ENCODE results near the gene WNT8A. TPM values are rescaled to one million over a fixed set of nuclear protein-coding genes. Genes with fewer than 3 reads are reported as not detected.

The WNT8A gene
- total and polyA plus RNA-seq, 2 of the 8 experiments (the other 6 are each of a cell fraction or from before 2014, with no cell fraction given) = 0.06 TPM; not detected in 1

DNA sequence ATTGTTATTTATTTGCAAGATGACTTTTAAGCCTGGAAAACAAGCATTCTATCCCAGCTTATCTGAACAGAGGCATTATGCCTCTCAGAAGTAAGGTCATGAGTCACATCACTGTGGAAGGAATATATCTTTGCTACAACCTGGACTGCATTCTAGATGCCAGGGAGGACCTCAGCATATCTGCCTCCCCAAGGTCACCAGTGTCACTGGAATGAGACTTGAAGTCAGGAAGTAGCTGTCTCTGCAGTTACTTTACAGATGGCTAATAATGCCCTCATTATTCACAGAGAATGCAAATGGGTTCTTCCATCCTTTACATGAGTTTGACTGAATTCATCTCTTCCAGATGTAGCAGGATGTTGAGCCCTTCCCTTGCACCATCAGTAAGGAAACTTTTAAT is 46.6 kb upstream of the WNT8A start:
- Histone ChIP-seq H3K27me3 (replicated peaks in 1 of 4; ENCODE audit: control insufficient read depth in 3 of 4, extremely low read depth in 1 of 4, insufficient read depth in 3 of 4, low read length in 3 of 4) (no peaks in the 10 kb centered on the region; a peak in 2 of 7 replicates), H4K5ac (ENCODE audit: insufficient read length, low read depth, low read length) (no peak overlapping the region), H3K79me2 (ENCODE audit: control insufficient read depth in 1 of 2, insufficient read depth in 2 of 2, low read length in 2 of 2) (no peaks in the 10 kb centered on the region), H3K23ac (ENCODE audit: insufficient read length) (no peak overlapping the region), H2BK5ac (ENCODE audit: low read depth, low read length) (no peak overlapping the region), H3K4me1 (replicated peaks in 1 of 4; ENCODE audit: control insufficient read depth in 3 of 4, insufficient read depth in 4 of 4, low read length in 3 of 4) (peaks cover 2 to 6% (median 3%) of the 10 kb centered on the region in 4 experiments; a peak in 3 of 7 replicates), H2AFZ (ENCODE audit: low read length) (no peak overlapping the region), H3K27ac (ENCODE audit: low read depth, low read length) (no peak overlapping the region), H2BK12ac (ENCODE audit: low read depth, low read length) (no peak overlapping the region), H3K79me1 (ENCODE audit: low read depth, low read length) (no peaks in the 10 kb centered on the region), H4K91ac (replicated peaks; ENCODE audit: insufficient read length, low read length) (no peak overlapping the region), H3K36me3 (ENCODE audit: control insufficient read depth in 2 of 4, insufficient read depth in 4 of 4, low read length in 3 of 4) (no peaks in the 10 kb centered on the region), H3K23me2 (ENCODE audit: low read depth, low read length) (peaks cover 4% of the 10 kb centered on the region; the same call in 1 of the 2 replicates), H2BK120ac (replicated peaks; ENCODE audit: low read depth, low read length) (no peak overlapping the region), H3K4me2 (ENCODE audit: insufficient read depth in 1 of 2, low read depth in 2 of 2, low read length in 2 of 2) (no peak overlapping the region), H2BK15ac (ENCODE audit: low read length) (no peak overlapping the region), H2BK20ac (ENCODE audit: low read length) (no peak overlapping the region), H3K9ac (replicated peaks in 1 of 4; ENCODE audit: extremely low read depth in 1 of 4, low read depth in 3 of 4, low read length in 3 of 4) (no peak overlapping the region), H4K20me1 (replicated peaks in 1 of 2; ENCODE audit: control insufficient read depth in 1 of 2, insufficient read depth in 2 of 2, low read length in 2 of 2) (no peaks in the 10 kb centered on the region), H3K14ac (ENCODE audit: insufficient read length) (no peak overlapping the region), H3K4ac (replicated peaks; ENCODE audit: insufficient read length, low read depth, low read length) (no peak overlapping the region), H3K56ac (replicated peaks; ENCODE audit: insufficient read length, low read depth, low read length) (no peak overlapping the region), H4K8ac (ENCODE audit: extremely low read depth, insufficient read depth, low read length) (no peak overlapping the region), H3K4me3 (ENCODE audit: extremely low read depth in 1 of 4, insufficient read depth in 2 of 4, low read depth in 3 of 4, low read length in 4 of 4) (no peak overlapping the region), H2AK5ac (ENCODE audit: low read depth, low read length) (no peak overlapping the region), H3K18ac (ENCODE audit: extremely low read depth, low read length) (no peak overlapping the region), H3K9me3 (ENCODE audit: insufficient read depth in 2 of 2, low read depth in 1 of 2, low read length in 1 of 2) (no peaks in the 10 kb centered on the region)
- FAIRE-seq (no peak), DNase-seq (ENCODE audit: low read depth in 1 of 2, low spot score in 2 of 2) (no peak)
- TF ChIP-seq JUN (IDR thresholded peaks at IDR 0.05; ENCODE audit: low read depth, low read length) = no peak
- no peak for TF ChIP-seq BCL11A (IDR thresholded peaks at IDR 0.05; ENCODE audit: low read depth in 2 of 2, low read length in 2 of 2)
- no peak for TF ChIP-seq YY1 (IDR thresholded peaks at IDR 0.05; ENCODE audit: low read depth, low read length)
- no peak for TF ChIP-seq JUND (IDR thresholded peaks at IDR 0.05; ENCODE audit: low read length)
- TF ChIP-seq RNF2 (IDR thresholded peaks at IDR 0.05; ENCODE audit: borderline replicate concordance, low read depth, low read length, missing control alignments, poor library complexity, severe bottlenecking) = no peak
- no peak for TF ChIP-seq MAFK (IDR thresholded peaks at IDR 0.05; ENCODE audit: low read depth, low read length)
- TF ChIP-seq KDM1A (IDR thresholded peaks at IDR 0.05; ENCODE audit: borderline replicate concordance, low read length) = no peak
- POLR2A ChIA-PET (ENCODE audit: partially characterized antibody) = no interaction called here
- CTCF ChIA-PET (ENCODE audit: partially characterized antibody) = interaction anchor here (1.4 to 12.1 kb wide), 8 partner anchors 26 to 140 kb away, joined by 3 to 179 read pairs (median 19); partner anchors contain the start of genes BRD8 and WNT8A
